A204.1 (cell line): ENCODE measurements around the gene CALML5.

Source experiments
- FAIRE-seq: peaks from 2 replicates; lab custom pipeline; 2012; peaks lifted over from hg19 to GRCh38; lab: Jason Lieb, UNC

Gene CALML5

DNA sequence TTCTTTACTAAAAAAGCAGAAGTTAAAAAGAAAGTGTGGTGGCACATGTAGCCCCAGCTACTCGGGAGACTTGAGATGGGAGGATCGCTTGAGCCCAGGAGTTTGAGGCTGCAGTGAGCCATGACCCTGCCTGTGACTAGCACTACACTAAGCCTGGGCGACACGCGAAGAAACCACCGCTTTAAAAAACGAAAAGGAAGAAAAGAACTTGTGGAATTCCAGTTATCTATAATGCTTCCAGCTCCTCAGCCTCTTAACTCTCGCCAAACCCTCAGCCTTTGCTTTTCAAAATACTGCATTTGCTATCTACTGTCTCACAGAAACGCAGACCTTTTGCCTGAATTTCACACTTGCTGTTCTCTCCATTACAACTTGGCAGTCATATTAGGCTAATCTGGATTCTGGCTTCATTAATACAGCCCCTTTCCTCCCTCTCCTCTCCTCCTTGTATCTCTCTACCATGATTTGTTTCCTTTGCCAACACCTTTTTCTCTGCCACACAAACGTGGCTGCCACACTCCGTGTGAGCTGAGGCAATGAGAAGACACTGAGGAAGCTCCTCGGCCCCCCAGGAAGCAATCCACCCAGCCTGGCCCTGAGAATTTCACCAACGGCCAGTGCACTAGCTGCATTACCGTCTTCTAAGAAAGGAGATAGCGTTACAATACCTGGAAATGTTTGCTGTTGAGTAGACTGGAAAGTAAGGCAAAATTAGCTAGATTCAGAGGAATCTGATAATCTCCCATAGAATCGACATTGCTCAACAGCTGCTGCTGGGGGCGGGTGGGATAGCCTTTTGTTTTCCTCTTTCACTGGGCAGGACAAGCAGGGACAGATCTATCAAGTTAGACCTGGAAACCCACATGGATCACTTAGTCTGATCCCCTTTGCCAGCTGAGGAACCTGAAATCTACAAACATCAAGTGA is 37.2 kb downstream of the CALML5 start:
- no peak for FAIRE-seq

DNA sequence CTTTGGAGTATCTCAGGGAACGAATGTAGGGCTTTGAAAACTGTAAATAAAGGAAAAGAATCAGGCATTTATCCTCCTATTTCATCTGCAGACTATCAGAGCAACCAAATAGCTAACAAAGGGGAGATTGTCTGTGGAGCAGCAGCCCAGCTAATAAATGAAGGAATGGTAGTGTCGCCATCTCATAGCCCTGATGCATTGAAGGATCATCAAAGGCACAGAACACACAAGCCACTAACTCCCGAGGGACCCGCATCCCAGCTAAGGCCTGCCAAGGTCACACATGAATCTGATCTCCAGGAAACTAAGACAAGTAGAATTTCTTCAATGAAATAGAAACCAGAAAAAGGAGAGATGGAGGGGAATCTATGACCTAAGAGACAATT is 38.2 kb downstream of the CALML5 start:
- FAIRE-seq = no peak

DNA sequence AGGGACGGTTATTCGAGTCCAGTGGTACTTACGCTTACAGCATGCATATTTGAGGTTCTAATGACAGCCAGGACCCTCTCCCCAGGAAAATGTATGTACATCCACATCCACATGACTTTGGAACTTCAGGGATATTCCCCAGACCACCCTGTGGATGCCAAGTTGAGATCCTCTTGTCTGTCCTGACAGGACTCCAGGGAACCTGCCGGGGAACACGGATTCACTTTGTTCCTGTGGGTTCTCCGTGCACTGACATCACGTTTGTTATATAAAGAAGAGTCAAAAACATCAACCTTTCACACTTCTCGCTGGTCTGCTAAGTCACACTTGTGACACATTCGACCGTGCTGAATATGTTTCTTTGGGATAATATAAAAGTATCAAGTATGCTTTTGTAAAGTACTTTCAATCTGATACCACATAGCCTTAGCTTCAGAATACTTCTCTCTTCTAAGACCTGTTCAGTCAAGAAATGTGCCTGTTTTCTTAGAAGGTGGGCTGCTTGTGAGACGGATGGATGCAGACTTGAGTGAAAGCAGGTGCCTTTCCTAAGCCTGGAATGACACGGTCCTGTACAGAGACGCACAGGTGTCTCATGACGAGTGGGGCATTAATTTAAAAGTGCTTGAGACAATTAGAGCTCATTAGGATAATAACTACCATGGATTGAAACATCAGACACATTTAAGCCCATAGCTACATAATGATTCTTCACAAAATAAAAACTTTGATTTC is 38.7 kb downstream of the CALML5 start:
- no peak for FAIRE-seq

DNA sequence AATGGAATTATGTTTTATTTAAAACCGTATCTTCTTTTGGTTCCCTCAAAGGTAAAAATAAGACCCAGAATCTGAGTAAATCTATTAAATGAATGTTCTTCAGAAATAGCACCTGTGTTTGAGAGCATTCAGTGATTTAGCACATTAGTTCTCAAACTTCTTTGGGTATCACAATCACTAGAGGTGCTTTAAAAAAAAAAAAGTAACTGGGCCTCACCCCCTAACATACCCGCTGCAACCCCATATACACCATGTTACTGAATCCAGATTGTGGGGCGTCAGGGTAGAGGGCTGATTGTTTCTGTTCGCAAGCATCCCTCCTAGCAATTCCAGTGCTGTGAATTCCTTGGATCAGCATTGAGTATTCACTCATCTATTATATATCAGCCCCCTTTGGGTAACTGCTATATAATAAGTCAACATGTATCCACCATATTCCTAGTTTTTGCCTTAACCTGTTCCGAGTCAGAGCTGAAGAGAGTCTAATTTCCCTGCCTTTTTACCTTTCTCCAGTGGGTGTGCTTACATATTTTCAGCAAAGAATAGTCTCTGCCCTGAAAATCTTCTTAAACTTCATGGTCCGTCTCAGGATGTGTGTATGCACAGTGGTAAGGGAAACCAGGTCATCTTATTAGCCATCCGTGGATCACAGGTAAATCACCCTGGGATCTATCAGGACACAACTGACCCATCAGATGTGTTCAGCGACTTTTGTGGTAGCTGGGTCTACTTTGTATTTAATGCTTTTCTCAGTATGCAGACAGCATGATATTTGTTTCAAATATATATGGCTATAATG is 40.2 kb downstream of the CALML5 start:
- no peak for FAIRE-seq

DNA sequence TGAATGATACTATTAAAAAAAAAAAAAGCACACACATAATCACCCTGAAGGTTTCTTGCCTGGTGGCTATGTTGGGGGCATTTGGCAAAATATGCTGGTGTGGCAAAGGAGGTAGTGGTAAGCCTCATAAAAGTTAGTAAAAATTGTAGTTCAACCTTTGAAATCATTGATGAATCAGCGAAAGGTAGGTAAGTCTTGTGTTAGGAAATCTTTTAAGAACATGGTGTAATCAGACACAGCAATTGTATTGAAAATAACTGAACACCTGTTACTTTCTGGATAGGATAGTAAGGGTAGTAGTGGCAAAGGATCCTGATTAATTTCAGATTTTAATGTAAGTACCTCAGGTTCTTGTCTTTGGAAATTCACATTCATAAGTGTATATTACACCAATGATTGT is 40.9 kb downstream of the CALML5 start:
- FAIRE-seq = no peak

DNA sequence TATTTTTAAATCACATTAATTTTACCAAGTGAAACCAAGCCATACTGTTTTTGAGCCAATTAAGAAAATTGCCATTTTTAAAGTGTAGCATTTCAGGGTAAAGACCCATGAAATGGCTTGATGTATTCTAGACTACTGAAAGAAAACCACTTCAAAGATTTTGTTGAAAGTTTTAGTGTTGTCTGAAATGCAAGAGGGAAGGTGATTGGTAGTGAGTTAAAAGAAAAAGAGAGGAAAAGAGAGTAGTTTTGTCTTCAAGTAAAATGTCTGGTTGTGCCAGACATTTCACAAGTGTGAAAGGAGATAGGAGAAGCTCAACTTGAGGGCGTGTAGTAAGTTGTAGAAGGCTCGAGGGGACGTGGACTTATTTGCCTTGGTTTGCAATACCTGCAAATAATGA is 41.6 kb downstream of the CALML5 start:
- FAIRE-seq = no peak

DNA sequence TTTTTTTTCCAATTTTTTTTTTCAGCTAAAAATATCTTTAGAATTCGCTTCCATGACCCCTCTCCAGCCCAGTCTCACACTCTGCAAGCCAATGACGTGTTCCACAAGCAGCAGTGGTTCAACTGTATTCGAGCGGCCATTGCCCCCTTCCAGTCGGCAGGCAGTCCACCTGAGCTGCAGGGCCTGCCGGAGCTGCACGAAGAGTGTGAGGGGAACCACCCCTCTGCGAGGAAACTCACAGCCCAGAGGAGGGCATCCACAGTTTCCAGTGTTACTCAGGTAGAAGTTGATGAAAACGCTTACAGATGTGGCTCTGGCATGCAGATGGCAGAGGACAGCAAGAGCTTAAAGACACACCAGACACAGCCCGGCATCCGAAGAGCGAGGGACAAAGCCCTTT is 42.8 kb downstream of the CALML5 start:
- FAIRE-seq = no peak

DNA sequence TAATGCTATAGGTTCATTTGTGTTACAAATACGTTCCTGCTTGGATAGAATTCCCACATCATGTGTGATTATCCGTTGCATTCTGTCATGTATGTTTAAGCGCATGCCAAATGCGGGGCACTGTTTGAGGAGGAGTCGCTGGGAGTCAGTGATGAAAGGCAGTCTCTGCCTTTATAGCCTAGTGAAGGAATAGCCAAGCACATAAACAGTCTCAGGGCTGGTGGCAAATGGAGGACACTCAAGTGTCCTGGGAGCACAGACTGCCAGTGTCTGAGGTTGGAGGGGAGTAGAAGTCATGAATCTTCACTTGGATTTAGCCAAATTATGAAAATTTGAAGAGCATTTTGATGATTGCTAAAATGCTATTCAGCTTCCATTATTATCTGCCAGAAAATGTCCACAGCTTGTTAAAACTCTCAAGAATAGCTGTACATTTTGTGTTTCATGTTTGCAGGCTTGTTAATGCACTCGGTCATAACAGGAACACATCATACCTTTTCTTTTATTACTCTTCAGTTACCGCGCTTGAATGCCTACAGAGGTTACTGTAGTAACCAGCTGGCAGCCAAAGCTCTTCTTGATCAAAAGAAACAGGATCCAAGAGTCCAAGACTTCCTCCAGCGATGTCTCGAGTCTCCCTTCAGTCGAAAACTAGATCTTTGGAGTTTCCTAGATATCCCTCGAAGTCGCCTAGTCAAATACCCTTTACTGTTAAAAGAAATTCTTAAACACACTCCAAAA is 45.5 kb downstream of the CALML5 start:
- FAIRE-seq = no peak

DNA sequence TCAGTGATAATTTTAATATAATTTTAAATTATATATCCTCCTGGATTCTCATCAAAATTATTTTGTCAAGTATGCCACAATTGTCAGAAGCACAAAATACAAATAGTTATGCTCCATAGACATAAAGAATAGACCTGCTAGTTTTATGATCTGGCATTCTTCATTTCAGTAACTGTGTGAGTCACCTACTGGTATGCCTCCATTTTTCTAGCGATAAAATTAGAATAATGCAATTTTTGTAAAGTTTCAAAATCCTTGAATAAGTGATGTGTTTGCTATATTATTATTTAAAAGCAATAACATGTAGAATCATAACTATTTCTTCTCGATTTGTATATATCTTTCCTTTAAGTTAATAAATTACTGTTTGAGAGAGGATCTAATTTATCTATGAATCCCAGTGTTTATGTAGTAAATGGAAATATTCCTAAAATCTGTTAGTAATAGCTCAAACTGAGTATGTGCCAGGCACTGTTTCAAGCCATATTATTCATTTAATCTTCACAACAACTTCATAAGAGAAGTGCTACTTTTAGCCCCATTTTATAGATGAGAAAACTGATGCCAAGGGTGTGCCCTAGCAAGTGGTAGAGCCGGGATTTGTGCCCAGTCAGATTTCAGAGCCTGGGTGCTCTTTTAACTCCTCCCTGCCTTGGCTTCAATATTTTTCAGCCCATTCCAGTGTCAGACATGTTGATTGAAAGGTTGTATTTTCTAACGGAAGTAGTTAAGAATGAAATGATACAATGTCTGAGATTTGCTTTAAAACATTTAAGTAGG is 48.6 kb downstream of the CALML5 start:
- FAIRE-seq = no peak

DNA sequence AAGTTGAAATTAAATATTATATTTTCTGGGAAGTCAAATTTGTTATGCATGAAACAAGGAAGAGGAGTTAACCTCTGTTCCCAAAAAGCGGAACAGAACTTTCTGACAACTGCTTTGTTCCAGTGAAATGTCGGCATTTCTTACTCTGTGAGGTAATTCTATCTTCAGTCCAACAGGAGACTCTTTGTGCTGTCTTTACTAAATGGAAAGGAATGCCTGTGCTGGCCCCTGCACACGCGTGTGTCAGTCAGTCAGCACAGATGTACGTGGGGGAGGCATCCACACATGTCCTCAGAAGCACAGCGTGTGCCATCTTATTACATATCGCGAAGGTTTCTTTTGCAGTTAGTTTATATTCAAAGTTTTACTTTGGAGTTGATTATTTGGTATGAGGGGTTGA is 49.5 kb downstream of the CALML5 start:
- FAIRE-seq = no peak

DNA sequence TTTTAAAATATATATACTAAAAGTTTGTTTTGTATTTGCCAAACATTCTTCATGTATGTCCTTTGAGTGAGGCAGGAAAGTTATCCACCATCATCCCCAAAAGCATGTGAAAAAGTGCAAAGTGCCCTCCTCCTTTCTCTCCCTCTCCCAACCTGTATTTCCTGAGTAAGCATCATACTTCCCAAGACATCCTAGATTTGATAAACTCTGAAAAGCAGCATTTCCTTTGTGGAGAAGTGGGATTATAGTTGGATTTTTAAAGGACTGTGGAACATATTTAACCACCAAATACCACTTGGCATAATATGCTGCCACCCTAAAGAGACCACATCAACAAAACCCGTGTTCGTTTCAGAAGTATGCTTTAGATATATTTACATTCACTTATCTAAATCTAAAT is 50.1 kb downstream of the CALML5 start:
- no peak for FAIRE-seq
